HG03457 (cell line): ENCODE results near the gene CAMSAP3.
"Not testable (repeated sequence)": the region's sequence is repeated elsewhere in the genome, so short reads cannot be mapped to it uniquely, and the experiment has no call there.

Experiments used
- ATAC-seq: cut with Tn5 transposase; IDR thresholded peaks from one replicate; pipeline ENCODE4 v1.9.1; 2021; ENCODE audit warnings: moderate number of reproducible peaks; ENCODE audit not compliant: unreplicated experiment

The CAMSAP3 gene

GRCh38 chr19:7577422-7577821, 18.2 kb upstream of the CAMSAP3 start:
- ATAC-seq: not testable (repeated sequence)

DNA sequence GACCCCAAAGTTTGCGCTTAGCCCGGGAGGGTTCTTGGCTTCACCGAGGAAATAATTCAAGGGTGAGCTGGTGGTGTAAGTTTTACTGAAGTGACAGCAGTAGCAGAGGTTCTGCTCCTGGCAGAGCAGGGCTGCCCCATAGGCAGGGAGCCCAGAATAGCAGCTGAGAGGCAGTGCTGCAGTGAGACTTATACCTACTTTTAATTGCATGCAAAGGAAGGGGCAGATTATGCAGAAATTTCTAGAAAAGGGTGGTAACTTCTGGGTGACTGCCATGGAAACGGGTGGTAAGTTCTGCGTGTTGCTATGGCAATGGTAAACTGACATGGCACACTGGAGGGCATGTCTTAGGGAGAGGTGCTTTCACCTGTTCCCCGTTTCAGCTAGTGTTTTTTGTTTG, 17.5 kb upstream of the CAMSAP3 start:
- no peak for ATAC-seq

- ATAC-seq: no peak
Observed at GRCh38 chr19:7579182-7579581, 16.5 kb upstream of the CAMSAP3 start.

GRCh38 chr19:7582446-7582845, 13.2 kb upstream of the CAMSAP3 start:
- no peak for ATAC-seq

GRCh38 chr19:7589822-7590221, 5.8 kb upstream of the CAMSAP3 start:
- ATAC-seq: no peak

GRCh38 chr19:7590256-7590655, 5.4 kb upstream of the CAMSAP3 start:
- ATAC-seq: no peak

- ATAC-seq: no peak
Observed at GRCh38 chr19:7596211-7596937, 711 bp downstream of the CAMSAP3 start.

- ATAC-seq: no peak
Observed at GRCh38 chr19:7597689-7598088, 2.0 kb downstream of the CAMSAP3 start.

DNA sequence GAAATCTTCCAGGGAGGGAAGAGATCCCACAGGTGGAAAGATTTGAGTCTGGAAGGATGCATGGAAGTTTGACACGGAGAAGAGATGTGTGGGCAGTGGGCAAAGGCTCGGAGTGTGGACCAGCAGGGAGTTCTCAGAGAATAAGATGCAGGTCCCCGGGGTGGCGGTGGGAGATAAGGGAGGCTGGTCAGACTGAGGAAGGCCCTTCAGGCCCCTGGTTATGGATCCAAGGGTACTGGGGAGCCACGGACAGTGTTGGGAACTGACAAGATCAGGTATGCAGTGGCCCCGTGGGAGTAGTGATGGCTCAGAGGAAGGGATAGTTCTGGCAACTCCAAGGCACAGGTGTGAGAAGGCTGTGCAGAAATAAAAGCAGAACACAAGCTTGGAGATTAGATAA, 2.5 kb downstream of the CAMSAP3 start:
- ATAC-seq: no peak

GRCh38 chr19:7600721-7601120, 5.1 kb downstream of the CAMSAP3 start:
- no peak for ATAC-seq

- no peak for ATAC-seq
Observed at GRCh38 chr19:7602240-7602934, 6.7 kb downstream of the CAMSAP3 start.

- no peak for ATAC-seq
Observed at GRCh38 chr19:7602935-7603497, 7.4 kb downstream of the CAMSAP3 start.

DNA sequence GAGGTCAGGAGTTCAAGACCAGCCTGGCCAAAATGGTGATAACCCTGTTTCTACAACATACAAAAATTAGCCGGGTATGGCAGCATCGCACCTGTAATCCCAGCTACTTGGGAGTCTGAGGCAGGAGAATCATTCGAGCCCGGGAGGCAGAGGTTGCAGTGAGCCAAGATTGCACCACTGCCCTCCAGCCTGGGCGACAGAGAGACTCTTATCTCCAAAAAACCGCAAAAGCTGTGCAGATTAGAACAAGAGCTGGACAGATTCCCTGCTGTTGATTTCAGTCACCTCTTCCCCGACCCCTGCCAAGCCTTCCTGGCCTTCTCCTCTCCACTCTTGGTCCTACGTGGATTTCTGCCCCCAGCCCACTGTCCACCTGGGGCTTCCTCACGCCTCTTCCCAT, 8.3 kb downstream of the CAMSAP3 start:
- no peak for ATAC-seq

GRCh38 chr19:7605490-7606222, 10.0 kb downstream of the CAMSAP3 start:
- no peak for ATAC-seq

GRCh38 chr19:7606289-7606688, 10.6 kb downstream of the CAMSAP3 start:
- no peak for ATAC-seq

GRCh38 chr19:7607212-7607873, 11.7 kb downstream of the CAMSAP3 start:
- no peak for ATAC-seq

GRCh38 chr19:7607874-7608560, 12.4 kb downstream of the CAMSAP3 start:
- ATAC-seq: no peak

- ATAC-seq: no peak
Observed at GRCh38 chr19:7610491-7611240, 15.0 kb downstream of the CAMSAP3 start.

- ATAC-seq: no peak
Observed at GRCh38 chr19:7611541-7612279, 16.0 kb downstream of the CAMSAP3 start.
